Activated T-helper 2 cell treated with anti-CD3 and anti-CD28 coated beads, Interferon-gamma antibody, Interleukin-2, Interleukin-4, amounts not matched to agents 10 μg/mL and 5 μg/mL and 100 μg/mL, durations not matched to agents 14 hours and 24 hours and 36 hours (primary cell): ENCODE results near the gene ECSIT. TPM values are rescaled to one million over a fixed set of nuclear protein-coding genes. Genes with fewer than 3 reads are reported as not detected.
A peak's percentile ranks its signal among the peaks of the same experiment; 100 is the strongest.
"Not testable (repeated sequence)": the region's sequence is repeated elsewhere in the genome, so short reads cannot be mapped to it uniquely, and the experiment has no call there.

Experiments
- DNase-seq: peaks from one replicate; pipeline ENCODE4 v3.0.0; 2021; ENCODE audit warnings: low spot score
- H3K27ac Mint-ChIP-seq: one replicate; pipeline ENCODE4 v1.8.0; 2021; ENCODE audit warnings: mixed read lengths
- H3K27me3 Mint-ChIP-seq: one replicate; pipeline ENCODE4 v1.8.0; 2021; ENCODE audit warnings: low read depth, mixed read lengths
- H3K36me3 Mint-ChIP-seq: one replicate; pipeline ENCODE4 v1.8.0; 2021; ENCODE audit warnings: low read depth, mixed read lengths
- H3K4me1 Mint-ChIP-seq: one replicate; pipeline ENCODE4 v1.8.0; 2021; ENCODE audit warnings: low read depth, mixed read lengths
- H3K4me3 Mint-ChIP-seq: one replicate; pipeline ENCODE4 v1.8.0; 2021; ENCODE audit warnings: low read depth, mild to moderate bottlenecking, moderate library complexity, mixed read lengths
- H3K9me3 Mint-ChIP-seq: one replicate; pipeline ENCODE4 v1.8.0; 2021; ENCODE audit warnings: mixed read lengths
- intact Hi-C: fragments of 100-400 bp; cut with micrococcal nuclease; formaldehyde crosslinking; loops from one replicate; pipeline ENCODE4 v1.15.1; 2023
- total RNA-seq: library from RNA; stranded (reverse); gene quantifications from 2 replicates; pipeline ENCODE4 v1.2.3, GENCODE V29; 2022

The ECSIT gene
- total RNA-seq, result 42.7 and 43.5 TPM in 2 replicates

- peak within 1 kb of the TSS; percentile 78 for H3K27ac Mint-ChIP-seq
- intact Hi-C loops, result loop anchor here (1.0 to 2.0 kb wide), 2 partner anchors 23 to 94 kb away; partner anchors contain the start of genes ODAD3, PRKCSH and ZNF653
- peaks cover 5% of the 10 kb centered on the region for H3K36me3 Mint-ChIP-seq
- H3K4me1 Mint-ChIP-seq, result peaks cover 23% of the 10 kb centered on the region
- H3K4me3 Mint-ChIP-seq, result peak within 1 kb of the TSS; percentile 90
- peak; percentile 90 for DNase-seq
- H3K9me3 Mint-ChIP-seq, result no peaks in the 10 kb centered on the region
- H3K27me3 Mint-ChIP-seq, result no peaks in the 10 kb centered on the region
Measured at GRCh38 chr19:11528551-11529341, at the start of gene ECSIT. Gene ECSIT, minus strand, starts transcription at chr19:11529134. Its CDS starts 9,964 bp downstream, at chr19:11519170.

GRCh38 chr19:11577451-11578257 lies 48.7 kb upstream of the ECSIT start, which contains the start of gene ACP5:
Gene ACP5, minus strand, starts transcription at chr19:11577645. Its CDS starts 328 bp downstream, at chr19:11577317.
- no peak for DNase-seq
- H3K27ac Mint-ChIP-seq, result no peak within 1 kb of the TSS
- intact Hi-C loops, result no loop called here

GRCh38 chr19:11576227-11576626 lies 47.3 kb upstream of the ECSIT start:
- H3K4me3 Mint-ChIP-seq, result no peak overlapping the region
- no peak overlapping the region for H3K27ac Mint-ChIP-seq
- no peaks in the 10 kb centered on the region for H3K27me3 Mint-ChIP-seq
- no peaks in the 10 kb centered on the region for H3K9me3 Mint-ChIP-seq
- no peak for DNase-seq
- intact Hi-C loops, result no loop called here
- H3K4me1 Mint-ChIP-seq, result peaks cover 12% of the 10 kb centered on the region
- H3K36me3 Mint-ChIP-seq, result no peaks in the 10 kb centered on the region

More at GRCh38 chr19:11577451-11578257, 48.7 kb upstream of the ECSIT start, which contains the start of gene ACP5:
- Mint-ChIP-seq H3K36me3 (no peaks in the 10 kb centered on the region), H3K4me1 (peaks cover 18% of the 10 kb centered on the region), H3K4me3 (peak within 1 kb of the TSS; percentile 72), H3K9me3 (no peaks in the 10 kb centered on the region), H3K27me3 (no peaks in the 10 kb centered on the region)

DNA sequence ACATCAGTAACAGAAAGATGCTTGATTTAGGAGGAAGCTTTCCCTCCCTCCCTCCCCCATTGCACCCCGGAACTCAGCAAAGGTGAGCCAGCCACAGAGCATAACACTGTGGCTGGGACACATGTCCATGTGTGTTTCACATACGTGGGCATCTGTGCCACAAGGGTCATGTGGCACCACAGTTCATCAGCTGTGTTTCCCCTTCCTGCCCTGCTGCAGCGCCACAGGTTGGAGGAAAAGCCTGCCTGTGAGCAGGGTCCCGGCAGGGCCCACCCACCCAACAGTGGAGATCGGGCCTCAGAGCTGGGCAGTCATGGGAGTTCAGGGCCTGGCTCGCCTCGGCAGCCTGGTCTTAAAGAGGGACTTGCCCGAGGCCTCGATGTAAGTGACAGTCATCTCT lies 45.8 kb upstream of the ECSIT start:
- Mint-ChIP-seq H3K9me3 (no peaks in the 10 kb centered on the region), H3K4me1 (peaks cover 6% of the 10 kb centered on the region), H3K27ac (peak overlapping the region; percentile 55), H3K36me3 (no peaks in the 10 kb centered on the region), H3K4me3 (no peak overlapping the region), H3K27me3 (no peaks in the 10 kb centered on the region)
- intact Hi-C loops, result no loop called here
- DNase-seq, result no peak

- H3K9me3 Mint-ChIP-seq, H3K4me1 Mint-ChIP-seq, H3K27ac Mint-ChIP-seq, H3K36me3 Mint-ChIP-seq, H3K4me3 Mint-ChIP-seq, H3K27me3 Mint-ChIP-seq, intact Hi-C loops, DNase-seq: not testable (repeated sequence)
Measured at GRCh38 chr19:11573763-11574162, 44.8 kb upstream of the ECSIT start.

DNA sequence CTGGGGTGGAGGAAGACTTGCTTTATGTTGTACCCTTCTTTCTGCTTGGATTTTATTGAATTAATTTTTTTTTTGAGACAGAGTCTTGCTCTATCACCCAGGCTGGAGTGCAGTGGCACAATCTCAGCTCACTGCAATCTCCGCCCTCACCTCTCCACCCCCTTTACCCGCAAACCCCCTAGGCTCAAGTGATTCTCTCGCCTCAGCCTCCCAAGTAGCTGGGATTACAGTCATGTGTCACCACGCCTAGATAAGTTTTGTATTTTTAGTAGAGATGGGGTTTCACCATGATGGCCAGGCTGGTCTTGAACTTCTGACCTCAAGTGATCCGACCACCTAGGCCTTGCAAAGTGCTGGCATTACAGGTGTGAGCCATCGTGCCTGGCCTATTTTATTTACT lies 44.4 kb upstream of the ECSIT start:
- H3K36me3 Mint-ChIP-seq, DNase-seq, H3K27ac Mint-ChIP-seq, H3K27me3 Mint-ChIP-seq, intact Hi-C loops, H3K9me3 Mint-ChIP-seq, H3K4me3 Mint-ChIP-seq: not testable (repeated sequence)
- peaks cover 11% of the 10 kb centered on the region for H3K4me1 Mint-ChIP-seq

GRCh38 chr19:11570039-11570462 lies 41.1 kb upstream of the ECSIT start:
- peaks cover 12% of the 10 kb centered on the region for H3K4me1 Mint-ChIP-seq
- H3K36me3 Mint-ChIP-seq, result no peaks in the 10 kb centered on the region
- H3K4me3 Mint-ChIP-seq, result no peak overlapping the region
- intact Hi-C loops, result no loop called here
- H3K27me3 Mint-ChIP-seq, result no peaks in the 10 kb centered on the region
- no peak overlapping the region for H3K27ac Mint-ChIP-seq
- H3K9me3 Mint-ChIP-seq, result no peaks in the 10 kb centered on the region
- no peak for DNase-seq

- DNase-seq, result no peak
- no peaks in the 10 kb centered on the region for H3K36me3 Mint-ChIP-seq
- intact Hi-C loops, result no loop called here
- H3K27me3 Mint-ChIP-seq, result no peaks in the 10 kb centered on the region
- H3K9me3 Mint-ChIP-seq, result no peaks in the 10 kb centered on the region
- no peak overlapping the region for H3K4me3 Mint-ChIP-seq
- H3K4me1 Mint-ChIP-seq, result peaks cover 24% of the 10 kb centered on the region
- peak overlapping the region; percentile 5 for H3K27ac Mint-ChIP-seq
Measured at GRCh38 chr19:11566164-11566563, 37.2 kb upstream of the ECSIT start.

GRCh38 chr19:11565649-11565980 lies 36.7 kb upstream of the ECSIT start:
- H3K9me3 Mint-ChIP-seq, H3K27ac Mint-ChIP-seq, H3K36me3 Mint-ChIP-seq, DNase-seq, H3K27me3 Mint-ChIP-seq, H3K4me3 Mint-ChIP-seq, intact Hi-C loops: not testable (repeated sequence)
- peaks cover 27% of the 10 kb centered on the region for H3K4me1 Mint-ChIP-seq

GRCh38 chr19:11564082-11564807 lies 35.3 kb upstream of the ECSIT start:
- H3K27me3 Mint-ChIP-seq, H3K4me3 Mint-ChIP-seq, intact Hi-C loops, H3K36me3 Mint-ChIP-seq, H3K9me3 Mint-ChIP-seq, DNase-seq: not testable (repeated sequence)
- peaks cover 33% of the 10 kb centered on the region for H3K4me1 Mint-ChIP-seq
- peak overlapping the region; percentile 16 for H3K27ac Mint-ChIP-seq

DNA sequence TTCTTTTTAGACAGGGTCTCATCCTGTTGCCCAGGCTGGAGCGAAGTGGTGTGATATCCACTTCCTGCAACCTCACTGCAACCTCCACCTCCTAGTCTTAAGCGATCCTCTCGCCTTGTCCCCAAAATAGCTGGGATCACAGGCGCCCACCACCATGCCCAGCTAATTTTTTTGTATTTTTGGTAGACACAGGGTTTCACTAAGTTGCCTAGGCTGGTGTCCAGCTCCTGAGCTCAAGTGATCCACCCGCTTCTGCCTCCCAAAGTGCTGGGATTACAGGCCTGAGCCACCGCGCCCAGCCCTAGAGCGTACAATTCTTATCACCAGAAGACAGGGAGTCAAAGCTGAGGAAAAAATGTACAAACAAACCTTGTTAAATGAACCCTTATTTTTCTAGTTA lies 34.6 kb upstream of the ECSIT start:
- intact Hi-C loops, result no loop called here
- H3K9me3 Mint-ChIP-seq, result no peaks in the 10 kb centered on the region
- DNase-seq, result no peak
- H3K27ac Mint-ChIP-seq, result peak overlapping the region; percentile 28
- H3K4me3 Mint-ChIP-seq, result no peak overlapping the region
- H3K27me3 Mint-ChIP-seq, result no peaks in the 10 kb centered on the region
- H3K36me3 Mint-ChIP-seq, result no peaks in the 10 kb centered on the region
- peaks cover 30% of the 10 kb centered on the region for H3K4me1 Mint-ChIP-seq

- Mint-ChIP-seq H3K4me3 (peak overlapping the region; percentile 80), H3K36me3 (peaks cover 11% of the 10 kb centered on the region), H3K9me3 (no peaks in the 10 kb centered on the region), H3K4me1 (peaks cover 38% of the 10 kb centered on the region), H3K27me3 (no peaks in the 10 kb centered on the region), H3K27ac (peak overlapping the region; percentile 89)
- intact Hi-C loops, result loop anchor here (1.0 kb wide), 2 partner anchors 21 to 27 kb away; no protein-coding TSS in a partner anchor
- peak; percentile 63 for DNase-seq
Measured at GRCh38 chr19:11560404-11561051, 31.6 kb upstream of the ECSIT start.
